ENCODE results near the gene ZNF438. TPM values are rescaled to one million over a fixed set of nuclear protein-coding genes. Genes with fewer than 3 reads are reported as not detected.

The ZNF438 gene
- total and polyA plus RNA-seq, 4 experiments from 2014 or later = 2.0 to 4.5 (median 3.9) TPM

DNA sequence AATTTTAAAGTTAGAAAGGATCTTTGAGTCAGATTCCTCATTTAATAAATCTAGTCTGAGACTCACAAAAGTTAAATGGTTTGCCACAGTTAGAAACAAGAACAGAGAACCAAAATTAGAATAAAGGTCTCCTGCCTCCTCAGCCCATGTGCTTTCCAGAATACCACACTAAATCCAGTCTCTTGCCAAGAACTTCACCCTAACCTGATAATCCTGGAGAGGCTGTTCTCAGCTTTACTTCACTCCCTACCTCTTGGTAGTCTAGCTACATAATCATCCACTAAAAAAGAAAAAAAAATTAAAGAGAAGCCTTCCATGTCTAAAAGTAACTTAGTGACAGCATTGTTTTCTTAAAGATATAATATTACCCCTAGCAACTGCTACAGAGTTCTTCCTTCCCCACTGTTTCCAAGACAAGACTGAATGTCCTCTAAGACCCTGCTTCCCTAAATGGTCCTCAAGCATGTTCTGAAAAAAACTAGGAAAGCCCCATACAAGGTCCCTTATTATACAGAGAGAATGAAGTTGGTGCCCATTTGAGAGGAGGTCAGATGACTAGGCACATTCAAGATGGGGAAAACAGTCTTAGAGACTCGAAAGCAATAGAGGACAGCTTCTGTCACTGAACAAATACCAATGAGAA is 56.8 kb downstream of the ZNF438 start:
- peak overlapping the region in 1 of 7 donors; percentile 58 for H3K27ac Mint-ChIP-seq
- no peaks in the 10 kb centered on the region for H3K27me3 ChIP-seq (ENCODE audit: insufficient read depth, low read length)
- H3K4me1 Mint-ChIP-seq = peaks cover 0 to 1% (median 0%) of the 10 kb centered on the region in 4 donors
- H3K4me1 ChIP-seq (ENCODE audit: insufficient read depth, low read length) = no peaks in the 10 kb centered on the region
- no peak for DNase-seq
- ChIA-PET POLR2A (ENCODE audit: partially characterized antibody) (no interaction called here), CTCF (ENCODE audit: partially characterized antibody) (no interaction called here)
- H3K9me3 ChIP-seq (ENCODE audit: control insufficient read depth in 1 of 2, low read length in 2 of 2) = no peaks in the 10 kb centered on the region
- intact Hi-C loops (cut with micrococcal nuclease) = no loop called here
- H3K27me3 Mint-ChIP-seq = no peaks in the 10 kb centered on the region
- no peak overlapping the region for H3K4me3 ChIP-seq (ENCODE audit: low read length in 2 of 2)
- H3K36me3 ChIP-seq (ENCODE audit: insufficient read depth, low read length) = no peaks in the 10 kb centered on the region
- H3K36me3 Mint-ChIP-seq = peaks cover 3 to 20% of the 10 kb centered on the region in 2 donors
- no peak overlapping the region for H3K27ac ChIP-seq (ENCODE audit: low read depth, low read length)
- H3K9me3 Mint-ChIP-seq = peaks cover 0 to 3% (median 0%) of the 10 kb centered on the region in 8 donors
- H3K4me3 Mint-ChIP-seq = no peak overlapping the region

DNA sequence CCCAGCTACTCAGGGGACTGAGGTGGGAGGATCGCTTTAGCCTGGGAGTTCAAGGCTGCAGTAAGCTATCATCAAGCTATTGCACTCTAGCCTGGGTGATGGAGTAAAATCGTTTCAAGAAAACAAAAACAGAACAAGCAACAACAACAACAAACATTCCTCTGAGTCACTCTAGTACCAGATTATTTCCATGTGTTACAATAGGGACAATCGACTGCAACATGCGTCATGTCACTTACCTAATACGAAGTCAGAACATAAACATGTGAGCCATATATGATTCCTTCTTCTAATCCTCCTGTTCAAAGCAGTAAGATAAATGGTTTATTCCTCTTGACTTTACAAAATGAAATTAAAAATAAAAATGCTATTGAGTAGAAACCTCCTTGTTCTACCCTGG is 57.3 kb downstream of the ZNF438 start:
- Histone ChIP-seq H3K27ac (ENCODE audit: low read depth, low read length) (no peak overlapping the region), H3K4me3 (ENCODE audit: low read length in 2 of 2) (no peak overlapping the region), H3K4me1 (ENCODE audit: insufficient read depth, low read length) (no peaks in the 10 kb centered on the region), H3K36me3 (ENCODE audit: insufficient read depth, low read length) (no peaks in the 10 kb centered on the region), H3K9me3 (ENCODE audit: control insufficient read depth in 1 of 2, low read length in 2 of 2) (no peaks in the 10 kb centered on the region), H3K27me3 (ENCODE audit: insufficient read depth, low read length) (no peaks in the 10 kb centered on the region)
- no peak for DNase-seq
- no peaks in the 10 kb centered on the region for H3K27me3 Mint-ChIP-seq
- CTCF ChIA-PET (ENCODE audit: partially characterized antibody) = no interaction called here
- H3K36me3 Mint-ChIP-seq = peaks cover 0 to 14% of the 10 kb centered on the region in 2 donors
- peaks cover 0 to 1% (median 0%) of the 10 kb centered on the region in 4 donors for H3K4me1 Mint-ChIP-seq
- POLR2A ChIA-PET (ENCODE audit: partially characterized antibody) = no interaction called here
- H3K4me3 Mint-ChIP-seq = no peak overlapping the region
- peaks cover 0 to 3% (median 0%) of the 10 kb centered on the region in 8 donors for H3K9me3 Mint-ChIP-seq
- intact Hi-C loops (cut with micrococcal nuclease) = no loop called here
- no peak overlapping the region for H3K27ac Mint-ChIP-seq

DNA sequence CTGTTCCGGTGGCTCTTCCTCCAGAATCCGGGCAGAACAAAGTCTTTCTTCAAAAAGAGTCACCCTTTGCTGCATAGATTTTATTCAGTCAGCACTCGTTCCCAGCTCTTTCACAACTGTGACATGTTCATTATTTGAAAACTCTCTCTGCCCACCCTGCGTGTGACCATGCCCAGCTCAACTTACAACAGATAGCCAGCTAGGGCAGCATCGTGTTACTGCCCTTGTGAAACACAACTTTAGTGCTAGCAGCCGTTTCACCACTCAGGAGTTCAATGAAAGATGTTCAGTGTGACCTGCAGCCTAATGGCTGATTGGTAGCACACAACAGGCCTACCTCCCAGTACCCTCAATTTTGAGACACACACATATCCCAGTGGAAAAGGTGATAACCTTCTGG is 57.9 kb downstream of the ZNF438 start:
- Histone ChIP-seq H3K4me3 (ENCODE audit: low read length in 2 of 2) (no peak overlapping the region), H3K4me1 (ENCODE audit: insufficient read depth, low read length) (no peaks in the 10 kb centered on the region), H3K36me3 (ENCODE audit: insufficient read depth, low read length) (no peaks in the 10 kb centered on the region), H3K27ac (ENCODE audit: low read depth, low read length) (no peak overlapping the region), H3K27me3 (ENCODE audit: insufficient read depth, low read length) (no peaks in the 10 kb centered on the region), H3K9me3 (ENCODE audit: control insufficient read depth in 1 of 2, low read length in 2 of 2) (no peaks in the 10 kb centered on the region)
- Mint-ChIP-seq H3K27ac (no peak overlapping the region), H3K36me3 (peaks cover 0 to 9% of the 10 kb centered on the region in 2 donors), H3K27me3 (no peaks in the 10 kb centered on the region), H3K9me3 (no peaks in the 10 kb centered on the region), H3K4me1 (peaks cover 0 to 1% (median 0%) of the 10 kb centered on the region in 4 donors), H3K4me3 (no peak overlapping the region)
- DNase-seq = no peak
- intact Hi-C loops (cut with micrococcal nuclease) = no loop called here
- CTCF ChIA-PET (ENCODE audit: partially characterized antibody) = no interaction called here
- POLR2A ChIA-PET (ENCODE audit: partially characterized antibody) = no interaction called here

DNA sequence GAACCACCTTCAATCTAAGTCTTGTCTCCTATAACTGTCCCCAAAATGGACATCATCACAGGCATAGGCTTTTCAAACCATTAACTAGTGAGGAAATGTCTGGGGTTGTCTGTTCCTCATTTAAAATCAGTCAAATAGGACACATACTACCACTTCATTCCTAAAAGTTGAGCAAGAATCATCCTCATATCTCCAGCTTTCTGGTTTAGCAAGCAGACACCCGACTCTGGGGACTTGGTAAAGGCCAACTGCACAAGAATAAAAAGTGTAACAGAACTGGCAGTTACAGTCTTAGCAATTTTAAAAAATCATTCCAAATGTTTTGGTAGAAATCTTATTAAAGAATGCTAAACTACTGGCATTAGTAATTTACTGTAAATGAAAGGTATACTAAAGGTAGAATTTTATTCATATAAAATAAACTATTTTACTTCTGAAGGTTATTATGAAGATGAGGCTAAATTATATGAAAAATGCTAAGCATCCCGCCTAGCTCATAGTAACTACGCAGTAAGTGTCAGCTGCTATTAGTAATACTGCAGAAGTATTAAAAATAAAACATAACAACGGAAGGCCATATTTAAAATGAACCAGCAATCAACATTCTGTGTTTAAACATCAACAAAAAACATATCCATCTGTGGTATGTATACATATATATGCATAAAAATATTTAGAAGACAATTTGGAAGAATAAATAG is 60.8 kb downstream of the ZNF438 start:
- Histone ChIP-seq H3K9me3 (ENCODE audit: control insufficient read depth in 1 of 2, low read length in 2 of 2) (no peaks in the 10 kb centered on the region), H3K4me3 (ENCODE audit: low read length in 2 of 2) (no peak overlapping the region), H3K36me3 (ENCODE audit: insufficient read depth, low read length) (no peaks in the 10 kb centered on the region), H3K4me1 (ENCODE audit: insufficient read depth, low read length) (no peaks in the 10 kb centered on the region), H3K27me3 (ENCODE audit: insufficient read depth, low read length) (no peaks in the 10 kb centered on the region), H3K27ac (ENCODE audit: low read depth, low read length) (no peak overlapping the region)
- Mint-ChIP-seq H3K4me3 (no peak overlapping the region), H3K4me1 (peaks cover 0 to 1% (median 0%) of the 10 kb centered on the region in 4 donors), H3K27me3 (no peaks in the 10 kb centered on the region), H3K9me3 (no peaks in the 10 kb centered on the region), H3K27ac (no peak overlapping the region), H3K36me3 (peaks cover 0 to 9% of the 10 kb centered on the region in 2 donors)
- intact Hi-C loops (cut with micrococcal nuclease) = no loop called here
- no peak for DNase-seq
- POLR2A ChIA-PET (ENCODE audit: partially characterized antibody) = no interaction called here
- CTCF ChIA-PET (ENCODE audit: partially characterized antibody) = no interaction called here

DNA sequence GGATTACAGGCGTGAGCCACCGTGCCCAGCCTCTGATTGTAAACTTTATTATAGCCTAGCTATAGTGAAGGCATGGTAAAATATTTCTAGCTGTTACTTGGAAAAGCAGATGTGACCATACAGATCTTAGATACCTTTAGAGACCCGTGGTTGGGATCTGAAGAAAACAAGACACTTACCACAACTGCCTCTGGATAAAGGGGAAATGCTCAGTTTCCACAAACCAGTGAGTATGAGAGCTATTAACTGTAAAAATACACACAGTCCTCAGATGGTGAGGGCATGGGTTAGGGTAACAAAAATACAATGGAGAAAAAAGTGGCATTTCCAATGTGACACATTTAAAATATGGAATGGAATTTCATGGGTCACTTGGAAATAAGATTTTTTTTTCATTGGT is 63.0 kb downstream of the ZNF438 start:
- no peaks in the 10 kb centered on the region for H3K4me1 ChIP-seq (ENCODE audit: insufficient read depth, low read length)
- no peaks in the 10 kb centered on the region for H3K27me3 ChIP-seq (ENCODE audit: insufficient read depth, low read length)
- no peak overlapping the region for H3K27ac Mint-ChIP-seq
- no peak overlapping the region for H3K4me3 Mint-ChIP-seq
- no peak overlapping the region for H3K4me3 ChIP-seq (ENCODE audit: low read length in 2 of 2)
- H3K9me3 ChIP-seq (ENCODE audit: control insufficient read depth in 1 of 2, low read length in 2 of 2) = no peaks in the 10 kb centered on the region
- H3K27me3 Mint-ChIP-seq = no peaks in the 10 kb centered on the region
- peaks cover 0 to 7% (median 3%) of the 10 kb centered on the region in 4 donors for H3K4me1 Mint-ChIP-seq
- H3K27ac ChIP-seq (ENCODE audit: low read depth, low read length) = no peak overlapping the region
- ChIA-PET POLR2A (ENCODE audit: partially characterized antibody) (no interaction called here), CTCF (ENCODE audit: partially characterized antibody) (interaction anchor here (1.2 to 1.5 kb wide), 2 partner anchors 41 to 184 kb away, joined by 3 to 4 read pairs; no protein-coding TSS in a partner anchor)
- DNase-seq = no peak
- no peaks in the 10 kb centered on the region for H3K36me3 ChIP-seq (ENCODE audit: insufficient read depth, low read length)
- peaks cover 0 to 10% of the 10 kb centered on the region in 2 donors for H3K36me3 Mint-ChIP-seq
- H3K9me3 Mint-ChIP-seq = peaks cover 0 to 3% (median 0%) of the 10 kb centered on the region in 8 donors
- intact Hi-C loops (cut with micrococcal nuclease) = no loop called here

DNA sequence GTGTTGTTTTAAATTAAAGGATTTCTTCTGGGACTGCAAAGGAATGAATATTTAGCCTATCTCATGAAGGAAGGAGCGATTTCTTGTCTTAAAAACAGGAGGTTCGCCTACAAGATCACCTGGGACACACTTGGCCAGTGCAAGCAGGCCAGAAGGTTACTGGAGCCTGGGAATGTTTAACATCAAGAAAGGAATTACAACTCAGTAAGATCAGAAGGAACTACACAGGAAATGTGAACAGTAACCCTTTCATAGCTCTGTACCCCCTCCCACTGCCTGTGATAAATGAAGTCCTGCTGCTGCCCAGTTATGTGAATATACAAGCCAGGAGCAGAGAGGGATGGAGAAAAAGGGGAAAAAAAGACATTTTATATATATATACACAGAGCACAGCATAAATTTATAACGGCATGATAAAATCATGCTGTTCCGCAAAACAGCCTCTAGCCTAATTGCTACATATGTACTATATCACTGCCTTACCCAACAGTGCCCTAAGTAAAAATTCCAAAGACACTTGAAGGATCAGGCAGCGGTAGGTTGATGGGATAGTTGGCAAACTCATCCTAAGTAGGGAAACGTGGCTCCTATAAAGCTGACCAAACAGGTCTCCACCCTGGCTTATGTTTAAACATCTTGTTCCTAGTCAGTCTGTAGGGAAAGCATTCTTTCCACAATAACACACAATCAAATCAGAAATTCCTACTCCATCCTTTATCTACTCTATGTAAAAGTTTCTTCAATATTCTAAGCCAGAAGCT is 63.8 kb downstream of the ZNF438 start:
- Mint-ChIP-seq H3K27ac (no peak overlapping the region), H3K27me3 (no peaks in the 10 kb centered on the region), H3K36me3 (peaks cover 0 to 8% of the 10 kb centered on the region in 2 donors), H3K9me3 (peaks cover 0 to 3% (median 0%) of the 10 kb centered on the region in 8 donors), H3K4me1 (peaks cover 0 to 7% (median 3%) of the 10 kb centered on the region in 4 donors), H3K4me3 (no peak overlapping the region)
- ChIA-PET POLR2A (ENCODE audit: partially characterized antibody) (no interaction called here), CTCF (ENCODE audit: partially characterized antibody) (interaction anchor here (1.2 to 1.5 kb wide), 2 partner anchors 42 to 184 kb away, joined by 3 to 4 read pairs; no protein-coding TSS in a partner anchor)
- H3K27me3 ChIP-seq (ENCODE audit: insufficient read depth, low read length) = no peaks in the 10 kb centered on the region
- H3K9me3 ChIP-seq (ENCODE audit: control insufficient read depth in 1 of 2, low read length in 2 of 2) = no peaks in the 10 kb centered on the region
- no peaks in the 10 kb centered on the region for H3K4me1 ChIP-seq (ENCODE audit: insufficient read depth, low read length)
- no peak for DNase-seq
- no peak overlapping the region for H3K4me3 ChIP-seq (ENCODE audit: low read length in 2 of 2)
- no peaks in the 10 kb centered on the region for H3K36me3 ChIP-seq (ENCODE audit: insufficient read depth, low read length)
- intact Hi-C loops (cut with micrococcal nuclease) = no loop called here
- no peak overlapping the region for H3K27ac ChIP-seq (ENCODE audit: low read depth, low read length)
